ENCODE results near the gene SMIM26.

- no peak for TF ChIP-seq REST (IDR thresholded peaks at IDR 0.05)
- no peak for TF ChIP-seq CTCF (IDR thresholded peaks at IDR 0.05)
- no peak for TF ChIP-seq POLR2A (IDR thresholded peaks at IDR 0.05; ENCODE audit: low read length)
- no peak for TF ChIP-seq PBX3 (IDR thresholded peaks at IDR 0.05)
- no peak for TF ChIP-seq EHMT2 (IDR thresholded peaks at IDR 0.05; ENCODE audit: low read depth)
- TF ChIP-seq EP300 (IDR thresholded peaks at IDR 0.05): no peak
- TF ChIP-seq RFX5 (IDR thresholded peaks at IDR 0.05): no peak
- no peak for TF ChIP-seq HMGXB4 (CRISPR knock-in tag; IDR thresholded peaks at IDR 0.05; ENCODE audit: borderline replicate concordance)
- no peak for TF ChIP-seq CHD4 (IDR thresholded peaks at IDR 0.05; ENCODE audit: borderline replicate concordance)
- TF ChIP-seq SMC3 (IDR thresholded peaks at IDR 0.05): no peak
- TF ChIP-seq JUNB (IDR thresholded peaks at IDR 0.05): no peak
These were observed 47.0 kb downstream of the SMIM26 start for GRCh38 chr20:18614244-18614643.

Measured in A549 (cell line).